Activated naive CD8-positive, alpha-beta T cell treated with anti-CD3 and anti-CD28 coated beads for 36 hours (primary cell): ENCODE measurements around the gene KCNJ18. TPM values are rescaled to one million over a fixed set of nuclear protein-coding genes. Genes with fewer than 3 reads are reported as not detected.
"Not testable (repeated sequence)": the region's sequence is repeated elsewhere in the genome, so short reads cannot be mapped to it uniquely, and the experiment has no call there.

ENCODE experiments used
- DNase-seq: peaks from one replicate; pipeline ENCODE4 v3.0.0; 2021
- H3K27ac Mint-ChIP-seq: one replicate; pipeline ENCODE4 v1.8.0; 2022; ENCODE audit warnings: mild to moderate bottlenecking, moderate library complexity, mixed read lengths
- H3K27me3 Mint-ChIP-seq: one replicate; pipeline ENCODE4 v1.8.0; 2022; ENCODE audit warnings: mild to moderate bottlenecking, mixed read lengths
- H3K36me3 Mint-ChIP-seq: one replicate; pipeline ENCODE4 v1.8.0; 2021; ENCODE audit warnings: mild to moderate bottlenecking, mixed read lengths
- H3K4me1 Mint-ChIP-seq: one replicate; pipeline ENCODE4 v1.8.0; 2021; ENCODE audit warnings: mixed read lengths
- H3K4me3 Mint-ChIP-seq: one replicate; pipeline ENCODE4 v1.8.0; 2022; ENCODE audit warnings: mild to moderate bottlenecking, moderate library complexity, mixed read lengths
- H3K9me3 Mint-ChIP-seq: one replicate; pipeline ENCODE4 v1.8.0; 2022; ENCODE audit warnings: mixed read lengths
- total RNA-seq, 2 experiments: library from RNA; stranded (reverse); gene quantifications; one replicate each; pipeline ENCODE4 v1.2.3, GENCODE V29; 2021

KCNJ18 gene
- total RNA-seq, 2 experiments from 2014 or later = 0.10 TPM; not detected in 1

- DNase-seq, H3K27ac Mint-ChIP-seq, H3K36me3 Mint-ChIP-seq, H3K9me3 Mint-ChIP-seq, H3K4me1 Mint-ChIP-seq, H3K4me3 Mint-ChIP-seq, H3K27me3 Mint-ChIP-seq: not testable (repeated sequence)
These were observed 10.8 kb downstream of the KCNJ18 start for GRCh38 chr17:21702940-21703640.

DNA sequence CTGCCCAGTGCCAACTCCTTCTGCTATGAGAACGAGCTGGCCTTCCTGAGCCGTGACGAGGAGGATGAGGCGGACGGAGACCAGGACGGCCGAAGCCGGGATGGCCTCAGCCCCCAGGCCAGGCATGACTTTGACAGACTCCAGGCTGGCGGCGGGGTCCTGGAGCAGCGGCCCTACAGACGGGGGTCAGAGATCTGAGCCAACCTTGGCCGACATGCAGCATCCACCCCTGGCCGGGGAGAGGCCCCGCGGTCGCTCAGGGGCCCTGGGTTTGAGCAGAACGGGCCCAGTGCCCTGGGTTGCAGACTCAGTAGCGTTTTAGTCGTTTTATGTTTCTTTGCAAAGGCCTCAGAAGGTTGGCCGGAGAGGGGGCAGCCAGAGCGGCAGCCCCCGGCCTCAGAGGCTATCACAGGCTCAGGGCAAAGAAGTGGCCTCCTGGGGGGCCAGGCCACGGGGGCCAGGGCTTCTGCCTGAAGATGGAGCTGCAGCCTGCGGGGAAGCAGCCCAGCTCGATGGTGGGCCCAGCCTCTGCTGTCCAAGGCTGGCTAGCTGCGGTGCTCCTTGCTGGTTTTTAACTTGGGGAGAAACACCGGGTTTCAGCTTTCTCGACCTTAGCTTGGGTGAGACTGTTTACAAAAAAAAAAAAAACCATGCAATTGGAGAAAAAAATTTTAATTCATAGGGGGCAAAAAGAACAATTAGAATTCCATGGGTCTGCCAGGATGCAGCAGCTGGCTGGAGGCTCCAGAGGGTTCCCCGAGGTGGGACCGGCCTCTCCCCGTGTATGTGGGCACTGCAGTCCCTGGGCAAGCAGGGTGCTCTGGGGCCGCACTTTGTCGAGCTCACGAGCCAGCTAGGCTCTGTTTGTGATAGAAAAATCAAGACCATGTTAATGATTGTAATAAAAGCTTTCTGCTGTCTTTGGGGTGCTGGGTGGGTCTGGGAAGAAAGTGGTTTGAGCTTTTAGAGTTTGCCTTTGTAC lies 11.9 kb downstream of the KCNJ18 start:
- not testable (repeated sequence) for H3K4me1 Mint-ChIP-seq, H3K9me3 Mint-ChIP-seq, H3K36me3 Mint-ChIP-seq

GRCh38 chr17:21705021-21705601 lies 12.8 kb downstream of the KCNJ18 start:
- H3K36me3 Mint-ChIP-seq = no peaks in the 10 kb centered on the region
- H3K4me3 Mint-ChIP-seq = no peak overlapping the region
- H3K9me3 Mint-ChIP-seq = no peaks in the 10 kb centered on the region
- no peaks in the 10 kb centered on the region for H3K4me1 Mint-ChIP-seq
- H3K27me3 Mint-ChIP-seq = no peaks in the 10 kb centered on the region
- H3K27ac Mint-ChIP-seq = no peak overlapping the region
- DNase-seq = no peak

More for the DNA sequence above, 11.9 kb downstream of the KCNJ18 start:
- not testable (repeated sequence) for H3K4me3 Mint-ChIP-seq, DNase-seq, H3K27me3 Mint-ChIP-seq, H3K27ac Mint-ChIP-seq

DNA sequence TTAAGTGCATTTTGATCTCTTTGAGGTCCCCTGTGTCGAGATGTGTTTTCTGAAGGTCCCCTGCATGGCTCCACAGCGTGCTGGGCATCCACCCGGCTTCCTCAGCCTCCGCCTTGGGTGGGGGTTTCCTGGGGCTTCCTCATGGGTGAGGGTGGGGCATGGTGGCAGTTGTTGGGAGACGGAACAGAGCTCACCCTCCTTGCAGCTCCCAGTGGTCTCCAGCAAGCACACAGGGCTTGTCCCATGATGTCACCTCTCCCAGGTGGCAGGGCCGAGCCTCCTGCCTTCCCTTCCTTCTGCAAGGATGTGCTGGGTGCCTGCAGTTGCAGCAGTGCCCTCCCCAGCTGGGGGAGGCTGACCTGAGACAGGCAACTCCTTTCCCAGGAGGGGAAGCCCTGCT lies 13.4 kb downstream of the KCNJ18 start:
- H3K4me3 Mint-ChIP-seq, H3K36me3 Mint-ChIP-seq, DNase-seq, H3K9me3 Mint-ChIP-seq, H3K4me1 Mint-ChIP-seq, H3K27ac Mint-ChIP-seq, H3K27me3 Mint-ChIP-seq: not testable (repeated sequence)

GRCh38 chr17:21706546-21706945 lies 14.2 kb downstream of the KCNJ18 start:
- not testable (repeated sequence) for H3K9me3 Mint-ChIP-seq, H3K4me3 Mint-ChIP-seq, H3K27ac Mint-ChIP-seq, H3K4me1 Mint-ChIP-seq, H3K36me3 Mint-ChIP-seq, DNase-seq, H3K27me3 Mint-ChIP-seq

DNA sequence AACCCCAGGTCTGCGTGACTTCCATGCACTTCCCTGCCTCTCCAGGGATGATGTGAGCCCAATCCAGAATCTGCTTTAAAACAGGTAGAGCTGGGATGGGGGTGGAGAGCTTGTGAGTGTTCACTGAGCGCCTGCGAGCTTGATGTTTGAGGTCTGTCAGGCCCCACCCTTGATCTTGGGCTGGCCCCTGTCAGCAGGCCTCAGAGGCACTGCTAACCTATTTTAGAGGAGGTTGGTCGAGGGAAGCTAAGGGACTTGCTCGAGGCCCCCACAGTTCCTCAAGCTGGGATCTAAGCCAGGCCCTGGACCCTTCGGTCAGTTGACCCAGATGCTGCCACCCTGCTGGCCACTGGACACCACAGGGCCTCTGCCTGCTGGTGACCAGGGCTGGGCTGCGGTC lies 14.8 kb downstream of the KCNJ18 start:
- not testable (repeated sequence) for H3K9me3 Mint-ChIP-seq, H3K4me1 Mint-ChIP-seq, H3K27ac Mint-ChIP-seq, DNase-seq, H3K27me3 Mint-ChIP-seq, H3K4me3 Mint-ChIP-seq, H3K36me3 Mint-ChIP-seq

GRCh38 chr17:21707711-21708611 lies 15.6 kb downstream of the KCNJ18 start:
- not testable (repeated sequence) for H3K9me3 Mint-ChIP-seq, H3K27ac Mint-ChIP-seq, H3K4me1 Mint-ChIP-seq, H3K36me3 Mint-ChIP-seq, H3K4me3 Mint-ChIP-seq, H3K27me3 Mint-ChIP-seq, DNase-seq

- H3K36me3 Mint-ChIP-seq, H3K4me1 Mint-ChIP-seq, H3K27me3 Mint-ChIP-seq, H3K4me3 Mint-ChIP-seq, H3K27ac Mint-ChIP-seq, H3K9me3 Mint-ChIP-seq, DNase-seq: not testable (repeated sequence)
These were observed 16.6 kb downstream of the KCNJ18 start for GRCh38 chr17:21708612-21709535.

DNA sequence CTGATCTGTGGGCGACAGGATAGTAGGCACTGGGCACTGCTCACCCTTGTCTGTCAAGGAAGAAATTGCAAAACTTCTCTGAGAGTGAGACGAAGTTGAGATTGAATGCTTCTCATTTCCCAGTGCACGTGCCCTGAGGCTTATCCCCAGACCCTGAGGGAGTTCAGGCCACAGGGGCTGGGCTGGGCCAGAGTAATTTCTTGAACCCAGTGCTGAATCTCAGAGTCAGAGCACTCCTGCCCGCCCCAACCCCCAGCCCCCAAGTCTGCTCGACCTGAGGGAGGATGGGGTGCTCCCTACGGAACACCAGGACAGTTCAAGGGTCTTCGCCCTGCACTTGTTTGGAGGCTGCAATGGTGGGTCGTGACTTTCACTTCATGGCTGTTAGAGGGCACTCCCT lies 17.7 kb downstream of the KCNJ18 start:
- not testable (repeated sequence) for DNase-seq, H3K36me3 Mint-ChIP-seq, H3K27ac Mint-ChIP-seq, H3K4me1 Mint-ChIP-seq, H3K4me3 Mint-ChIP-seq, H3K27me3 Mint-ChIP-seq, H3K9me3 Mint-ChIP-seq

- H3K4me3 Mint-ChIP-seq, H3K27ac Mint-ChIP-seq, H3K27me3 Mint-ChIP-seq, H3K36me3 Mint-ChIP-seq, H3K9me3 Mint-ChIP-seq, H3K4me1 Mint-ChIP-seq, DNase-seq: not testable (repeated sequence)
These were observed 18.2 kb downstream of the KCNJ18 start for GRCh38 chr17:21710486-21710885.

- H3K27me3 Mint-ChIP-seq = no peaks in the 10 kb centered on the region
- DNase-seq = no peak
- H3K36me3 Mint-ChIP-seq = no peaks in the 10 kb centered on the region
- no peaks in the 10 kb centered on the region for H3K9me3 Mint-ChIP-seq
- H3K4me3 Mint-ChIP-seq = no peak overlapping the region
- H3K27ac Mint-ChIP-seq = no peak overlapping the region
- H3K4me1 Mint-ChIP-seq = no peaks in the 10 kb centered on the region
These were observed 18.9 kb downstream of the KCNJ18 start for GRCh38 chr17:21711182-21711581.

GRCh38 chr17:21713020-21713419 lies 20.7 kb downstream of the KCNJ18 start:
- not testable (repeated sequence) for H3K27ac Mint-ChIP-seq, DNase-seq, H3K9me3 Mint-ChIP-seq, H3K36me3 Mint-ChIP-seq, H3K4me1 Mint-ChIP-seq, H3K27me3 Mint-ChIP-seq, H3K4me3 Mint-ChIP-seq

DNA sequence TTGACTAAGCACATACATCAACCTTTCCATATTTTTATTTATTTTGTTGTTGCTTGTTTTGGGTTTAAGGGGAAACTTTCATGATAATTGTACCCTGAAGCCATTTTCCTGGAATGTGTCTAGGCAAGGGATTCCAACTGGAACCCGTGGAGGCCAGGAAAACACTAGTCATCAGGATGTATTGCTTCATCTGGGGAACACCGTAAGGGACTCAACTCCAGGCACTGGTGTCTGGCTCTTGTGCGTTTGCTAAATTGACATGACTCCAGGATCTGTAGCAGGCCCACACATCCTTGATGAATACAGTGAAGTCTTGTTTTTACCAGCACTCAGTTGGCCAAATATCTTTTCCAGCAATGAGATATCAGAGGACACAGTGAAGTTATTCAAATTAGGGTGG lies 21.3 kb downstream of the KCNJ18 start:
- not testable (repeated sequence) for H3K4me3 Mint-ChIP-seq, H3K9me3 Mint-ChIP-seq, H3K27ac Mint-ChIP-seq, H3K4me1 Mint-ChIP-seq, DNase-seq, H3K27me3 Mint-ChIP-seq, H3K36me3 Mint-ChIP-seq

- H3K27ac Mint-ChIP-seq, H3K36me3 Mint-ChIP-seq, H3K4me3 Mint-ChIP-seq, H3K4me1 Mint-ChIP-seq, DNase-seq, H3K27me3 Mint-ChIP-seq, H3K9me3 Mint-ChIP-seq: not testable (repeated sequence)
These were observed 22.4 kb downstream of the KCNJ18 start for GRCh38 chr17:21714676-21715075.
